HFFc6 (cell line): ENCODE measurements around the gene TMEM62. TPM values are rescaled to one million over a fixed set of nuclear protein-coding genes. Genes with fewer than 3 reads are reported as not detected.

Experiments used
- DNase-seq: peaks from one replicate; pipeline ENCODE4 v3.0.0-alpha.2; 2018
- H3K27ac Mint-ChIP-seq: 2 replicates; pipeline ENCODE4 v1.8.0; 2020; ENCODE audit warnings: mild to moderate bottlenecking, mixed read lengths
- H3K27me3 Mint-ChIP-seq: 2 replicates; pipeline ENCODE4 v1.8.0; 2021; ENCODE audit warnings: mild to moderate bottlenecking, moderate library complexity, mixed read lengths; ENCODE audit not compliant: insufficient read depth
- H3K36me3 Mint-ChIP-seq: 2 replicates; pipeline ENCODE4 v1.8.0; 2021; ENCODE audit warnings: low read depth, mixed read lengths
- H3K4me1 Mint-ChIP-seq: 2 replicates; pipeline ENCODE4 v1.8.0; 2020; ENCODE audit warnings: low read depth, mixed read lengths
- H3K4me3 Mint-ChIP-seq: 2 replicates; pipeline ENCODE4 v1.8.0; 2020; ENCODE audit warnings: mild to moderate bottlenecking, moderate library complexity, mixed read lengths
- H3K9me3 Mint-ChIP-seq: 2 replicates; pipeline ENCODE4 v1.8.0; 2020; ENCODE audit warnings: mild to moderate bottlenecking, mixed read lengths
- CTCF ChIP-seq: fragments of 200-600 bp; sonication (generic); IDR thresholded peaks from 2 replicates; pipeline ENCODE4 v1.5.0; 2021; ENCODE audit warnings: antibody characterized with exemption, mild to moderate bottlenecking
- total RNA-seq, 6 experiments: library from RNA; stranded (reverse); fragmentation: NEBNext Ultra II Directional; extraction: Animal tissue kit (Norgen Biotek cat#: 25700); gene quantifications; 2 replicates in 1 of 6; 3 replicates in 5 of 6; pipeline ENCODE4 v1.2.3, GENCODE V29; 2021

The TMEM62 gene
- total RNA-seq, 6 experiments from 2014 or later, result 8.2 to 12.1 (median 11.2) TPM

DNA sequence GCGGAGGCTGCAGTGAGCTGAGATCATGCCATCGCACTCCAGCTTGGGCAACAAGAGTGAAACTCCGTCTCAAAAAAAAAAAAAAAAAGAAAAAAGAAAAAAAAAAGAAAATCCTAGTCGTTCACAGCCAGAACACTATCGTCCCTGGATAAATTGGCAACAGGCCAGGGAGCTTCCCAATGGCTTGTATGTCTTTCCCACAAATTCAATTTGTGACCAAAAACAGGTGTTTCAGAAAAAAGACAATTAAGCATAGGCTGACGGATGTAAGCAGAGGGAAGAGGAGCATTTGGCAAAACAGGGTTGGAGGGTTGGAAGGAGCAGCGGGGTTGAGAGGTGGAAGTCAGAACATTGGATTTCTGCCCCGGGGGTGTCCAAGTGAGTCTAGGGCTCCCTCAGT is 78.9 kb downstream of the TMEM62 start:
- Mint-ChIP-seq H3K36me3 (no peaks in the 10 kb centered on the region), H3K27me3 (peaks cover 74% of the 10 kb centered on the region), H3K9me3 (no peaks in the 10 kb centered on the region), H3K27ac (no peak overlapping the region), H3K4me3 (no peak overlapping the region), H3K4me1 (no peaks in the 10 kb centered on the region)
- DNase-seq, result no peak
- TF ChIP-seq CTCF, result no peak

GRCh38 chr15:43212951-43213350 is 79.6 kb downstream of the TMEM62 start:
- TF ChIP-seq CTCF, result no peak
- no peak overlapping the region for H3K4me3 Mint-ChIP-seq
- no peak for DNase-seq
- H3K9me3 Mint-ChIP-seq, result no peaks in the 10 kb centered on the region
- no peaks in the 10 kb centered on the region for H3K36me3 Mint-ChIP-seq
- no peaks in the 10 kb centered on the region for H3K4me1 Mint-ChIP-seq
- H3K27ac Mint-ChIP-seq, result no peak overlapping the region
- H3K27me3 Mint-ChIP-seq, result peaks cover 72% of the 10 kb centered on the region

GRCh38 chr15:43213466-43213865 is 80.1 kb downstream of the TMEM62 start:
- H3K4me3 Mint-ChIP-seq, result no peak overlapping the region
- H3K9me3 Mint-ChIP-seq, result no peaks in the 10 kb centered on the region
- no peaks in the 10 kb centered on the region for H3K4me1 Mint-ChIP-seq
- peaks cover 72% of the 10 kb centered on the region for H3K27me3 Mint-ChIP-seq
- no peak overlapping the region for H3K27ac Mint-ChIP-seq
- TF ChIP-seq CTCF, result no peak
- no peaks in the 10 kb centered on the region for H3K36me3 Mint-ChIP-seq
- DNase-seq, result no peak

DNA sequence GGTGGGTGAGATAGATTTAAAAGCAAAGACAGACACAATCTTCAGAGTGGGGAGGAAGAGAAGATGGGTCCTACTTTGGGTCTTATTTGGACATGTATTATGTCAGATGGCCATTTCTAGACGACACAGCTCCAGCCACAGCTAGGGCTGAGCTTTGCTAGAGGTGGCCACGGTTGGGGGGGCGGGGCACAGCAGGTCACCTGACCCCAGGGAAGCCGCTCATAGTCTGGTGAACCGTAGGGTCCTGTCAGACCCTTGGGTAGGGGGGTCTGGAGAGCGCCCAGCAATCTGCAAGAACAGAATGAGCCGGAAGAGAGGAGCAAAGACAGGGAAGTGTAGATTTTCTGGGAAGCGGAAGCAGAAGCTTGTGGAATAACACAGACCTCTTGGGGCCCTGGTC is 80.8 kb downstream of the TMEM62 start:
- no peak overlapping the region for H3K4me3 Mint-ChIP-seq
- peaks cover 70% of the 10 kb centered on the region for H3K27me3 Mint-ChIP-seq
- no peak for TF ChIP-seq CTCF
- H3K36me3 Mint-ChIP-seq, result no peaks in the 10 kb centered on the region
- H3K4me1 Mint-ChIP-seq, result no peaks in the 10 kb centered on the region
- H3K27ac Mint-ChIP-seq, result no peak overlapping the region
- H3K9me3 Mint-ChIP-seq, result no peaks in the 10 kb centered on the region
- DNase-seq, result no peak

- no peak overlapping the region for H3K27ac Mint-ChIP-seq
- H3K4me3 Mint-ChIP-seq, result no peak overlapping the region
- no peak for DNase-seq
- H3K36me3 Mint-ChIP-seq, result no peaks in the 10 kb centered on the region
- no peaks in the 10 kb centered on the region for H3K4me1 Mint-ChIP-seq
- H3K9me3 Mint-ChIP-seq, result no peaks in the 10 kb centered on the region
- peaks cover 68% of the 10 kb centered on the region for H3K27me3 Mint-ChIP-seq
- no peak for TF ChIP-seq CTCF
These were observed 81.4 kb downstream of the TMEM62 start for GRCh38 chr15:43214592-43215295.
